HepG2 (cell line): ENCODE measurements around the gene ZDHHC24.
A peak's percentile ranks its signal among the peaks of the same experiment; 100 is the strongest.

ENCODE experiments used
- CTCF ChIP-seq: sonication (generic); formaldehyde crosslinking; IDR thresholded peaks from 2 replicates; pipeline ENCODE4 v1.5.0; 2020; ENCODE audit warnings: mild to moderate bottlenecking, missing genetic modification reagents, moderate library complexity
- POLR2A ChIP-seq, 2 experiments: IDR thresholded peaks; 2 replicates each; pipeline ENCODE4 v1.6.1; 2011; ENCODE audit warnings: low read depth in 2 of 2, low read length in 2 of 2, mild to moderate bottlenecking in 1 of 2, moderate library complexity in 1 of 2; ENCODE audit not compliant: insufficient read depth in 1 of 2
- TCF7L2 ChIP-seq: IDR thresholded peaks from 2 replicates; pipeline ENCODE4 v1.6.1; 2011; ENCODE audit warnings: mild to moderate bottlenecking, low read depth, low read length, moderate library complexity
- YY1 ChIP-seq: IDR thresholded peaks from 2 replicates; pipeline ENCODE4 v1.6.1; 2011; ENCODE audit warnings: low read length, low read depth, moderate library complexity, mild to moderate bottlenecking; ENCODE audit not compliant: insufficient read depth, insufficient replicate concordance
- ZBTB46 ChIP-seq: sonication (generic); formaldehyde crosslinking; IDR thresholded peaks from 2 replicates; pipeline ENCODE4 v1.4.0; 2020; ENCODE audit warnings: mild to moderate bottlenecking, missing genetic modification reagents, borderline replicate concordance
- ZNF253 ChIP-seq: sonication (generic); formaldehyde crosslinking; IDR thresholded peaks from 2 replicates; pipeline ENCODE4 v1.8.0; 2022; ENCODE audit warnings: mild to moderate bottlenecking, missing genetic modification reagents, borderline replicate concordance
- ZNF678 ChIP-seq: sonication (generic); formaldehyde crosslinking; IDR thresholded peaks from 2 replicates; pipeline ENCODE4 v1.4.0; 2020; ENCODE audit warnings: mild to moderate bottlenecking, missing genetic modification reagents
- TF ChIP-seq, protein P1 (sequence below): sonication (generic); formaldehyde crosslinking; IDR thresholded peaks from 2 replicates; pipeline ENCODE4 v1.8.0; 2022; ENCODE audit warnings: mild to moderate bottlenecking, missing genetic modification reagents

DNA sequence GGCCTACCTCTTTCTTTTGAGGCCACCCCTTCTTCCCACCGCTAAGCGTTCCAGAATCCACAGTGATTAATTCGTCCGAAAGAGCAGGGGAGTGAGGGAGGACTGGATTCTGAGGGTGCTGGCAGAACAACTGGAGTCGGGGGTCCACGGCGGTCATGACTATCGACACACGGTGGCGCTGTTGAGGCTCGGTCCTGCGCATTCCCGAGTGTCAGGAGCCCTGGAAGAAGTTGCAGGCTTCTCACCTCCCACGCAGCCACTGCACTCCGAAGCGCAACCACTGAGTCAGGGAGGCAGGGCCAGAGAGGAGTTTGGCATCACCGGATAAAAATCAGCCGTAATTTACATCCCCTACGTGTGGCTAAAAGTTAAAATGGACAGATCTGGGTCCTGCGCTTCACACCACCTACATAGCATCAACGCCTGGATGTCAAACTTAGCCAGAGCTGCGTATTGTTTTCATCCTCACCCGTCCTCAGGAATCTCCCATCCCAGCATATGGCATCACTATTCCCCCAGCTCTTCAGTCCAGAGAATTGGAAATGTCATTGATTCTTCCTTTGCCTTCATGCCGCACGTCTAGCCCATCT lies 33.3 kb upstream of the ZDHHC24 start:
- peak; percentile 37 for TF ChIP-seq YY1
- TF ChIP-seq ZNF678: no peak
- no peak for TF ChIP-seq ZBTB46 (CRISPR knock-in tag)
- peak; percentile 95 for TF ChIP-seq CTCF
- no peak for TF ChIP-seq TCF7L2
- TF ChIP-seq, protein P1, sequence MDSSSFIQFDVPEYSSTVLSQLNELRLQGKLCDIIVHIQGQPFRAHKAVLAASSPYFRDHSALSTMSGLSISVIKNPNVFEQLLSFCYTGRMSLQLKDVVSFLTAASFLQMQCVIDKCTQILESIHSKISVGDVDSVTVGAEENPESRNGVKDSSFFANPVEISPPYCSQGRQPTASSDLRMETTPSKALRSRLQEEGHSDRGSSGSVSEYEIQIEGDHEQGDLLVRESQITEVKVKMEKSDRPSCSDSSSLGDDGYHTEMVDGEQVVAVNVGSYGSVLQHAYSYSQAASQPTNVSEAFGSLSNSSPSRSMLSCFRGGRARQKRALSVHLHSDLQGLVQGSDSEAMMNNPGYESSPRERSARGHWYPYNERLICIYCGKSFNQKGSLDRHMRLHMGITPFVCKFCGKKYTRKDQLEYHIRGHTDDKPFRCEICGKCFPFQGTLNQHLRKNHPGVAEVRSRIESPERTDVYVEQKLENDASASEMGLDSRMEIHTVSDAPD: no peak
- TF ChIP-seq ZNF253 (CRISPR knock-in tag): no peak
- no peak for TF ChIP-seq POLR2A (IDR thresholded peaks at IDR 0.05; ENCODE audit: insufficient read depth in 1 of 2, low read depth in 2 of 2, low read length in 2 of 2)
